Measurements from ENCODE around the gene HECW1. TPM values are rescaled to one million over a fixed set of nuclear protein-coding genes. Genes with fewer than 3 reads are reported as not detected.
A peak's percentile ranks its signal among the peaks of the same experiment; 100 is the strongest.

The HECW1 gene
- polyA plus RNA-seq, 6 donors from 2014 or later, result not detected

DNA sequence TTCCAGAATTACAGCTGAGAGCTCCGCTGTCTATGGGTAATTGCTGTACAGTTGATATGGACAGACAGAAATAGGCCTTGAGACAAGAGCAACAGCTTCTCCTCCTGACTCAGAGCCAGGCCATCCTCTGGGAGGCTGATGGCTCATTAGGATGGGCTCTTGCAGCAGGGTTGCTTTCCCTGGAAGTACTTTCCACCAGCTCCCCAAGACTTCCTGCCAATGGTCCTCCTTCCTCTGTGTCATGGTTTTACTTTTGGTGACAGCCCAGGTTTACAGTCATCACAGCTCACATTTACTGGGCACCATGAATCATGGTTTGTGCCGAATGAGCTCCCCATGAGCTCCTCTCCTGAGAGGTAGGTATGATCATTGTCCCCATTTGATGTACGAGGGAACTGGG, 131.8 kb downstream of the HECW1 start:
- Mint-ChIP-seq H3K9me3 (no peaks in the 10 kb centered on the region), H3K4me1 (no peaks in the 10 kb centered on the region), H3K36me3 (no peaks in the 10 kb centered on the region), H3K27ac (no peak overlapping the region), H3K27me3 (peaks cover 13 to 36% (median 14%) of the 10 kb centered on the region in 3 donors), H3K4me3 (no peak overlapping the region)
- no peak for DNase-seq
- ATAC-seq (ENCODE audit: low read depth in 2 of 2), result no peak

DNA sequence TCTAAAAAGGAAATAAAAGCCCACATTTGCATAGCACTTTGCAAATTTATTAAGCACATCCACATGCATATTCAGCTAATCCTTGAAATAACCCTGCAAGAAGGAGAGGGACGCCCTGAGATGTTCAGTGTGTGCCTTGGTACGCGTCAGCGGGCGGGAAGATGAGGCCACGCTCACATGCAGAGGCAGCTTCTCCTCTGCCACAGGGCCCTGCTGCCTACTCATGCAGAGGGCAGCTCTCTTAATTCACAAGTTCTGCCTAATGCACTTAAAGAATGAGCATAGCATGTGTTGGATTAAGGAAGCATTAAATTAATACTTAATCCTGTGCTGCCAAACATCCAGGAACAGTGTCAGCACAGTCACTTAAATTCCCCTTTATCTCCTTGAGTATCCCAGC, 132.3 kb downstream of the HECW1 start:
- no peak for ATAC-seq (ENCODE audit: low read depth in 2 of 2)
- Mint-ChIP-seq H3K36me3 (no peaks in the 10 kb centered on the region), H3K27ac (no peak overlapping the region), H3K9me3 (no peaks in the 10 kb centered on the region), H3K27me3 (peaks cover 13 to 36% (median 14%) of the 10 kb centered on the region in 3 donors), H3K4me1 (no peaks in the 10 kb centered on the region), H3K4me3 (no peak overlapping the region)
- no peak for DNase-seq

DNA sequence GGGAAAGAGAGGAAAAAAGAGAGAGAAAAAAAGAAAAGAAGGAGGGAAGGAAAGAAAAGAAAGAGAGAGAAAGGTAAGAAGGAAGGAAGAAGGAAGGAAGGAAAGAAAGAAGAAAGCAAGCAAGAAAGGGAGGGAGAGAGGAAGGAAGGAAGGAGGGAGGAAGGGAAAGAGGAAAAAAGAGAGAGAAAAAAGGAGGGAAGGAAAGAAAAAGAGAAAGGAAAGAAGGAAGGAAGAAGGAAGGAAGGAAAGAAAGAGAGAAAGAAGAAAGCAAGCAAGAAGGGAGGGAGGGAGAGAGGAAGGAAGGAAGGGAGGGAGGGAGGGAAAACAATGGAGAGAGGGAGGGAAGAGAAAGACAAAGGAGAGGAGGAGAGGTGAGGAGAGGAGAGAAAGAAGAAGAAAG, 135.3 kb downstream of the HECW1 start:
- Mint-ChIP-seq H3K4me1 (no peaks in the 10 kb centered on the region), H3K27ac (peak overlapping the region in 1 of 6 donors; percentile 44), H3K27me3 (peaks cover 5 to 39% (median 32%) of the 10 kb centered on the region in 3 donors), H3K9me3 (no peaks in the 10 kb centered on the region), H3K36me3 (no peaks in the 10 kb centered on the region), H3K4me3 (no peak overlapping the region)
- ATAC-seq (ENCODE audit: low read depth in 2 of 2) (no peak), DNase-seq (no peak)

DNA sequence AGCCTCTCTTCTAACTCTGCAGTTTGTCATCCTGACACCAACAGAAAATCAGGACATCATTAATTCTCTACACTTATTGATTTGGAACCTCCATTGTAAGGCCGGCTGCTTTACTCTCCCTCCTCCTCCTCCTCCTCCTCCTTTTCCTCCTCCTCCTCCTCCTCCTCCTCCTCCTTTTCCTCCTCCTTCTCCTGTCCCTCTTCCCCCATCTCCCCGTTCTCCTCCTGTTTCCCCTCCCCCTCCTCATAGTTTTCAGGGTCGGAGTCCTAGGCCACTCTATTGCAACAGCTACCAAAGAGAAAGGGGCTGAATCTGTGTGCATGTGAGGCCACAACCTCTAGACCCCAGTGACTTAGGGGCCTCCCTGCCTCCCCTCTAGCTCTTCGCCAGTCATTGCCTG, 136.1 kb downstream of the HECW1 start:
- no peak for ATAC-seq (ENCODE audit: low read depth in 2 of 2)

DNA sequence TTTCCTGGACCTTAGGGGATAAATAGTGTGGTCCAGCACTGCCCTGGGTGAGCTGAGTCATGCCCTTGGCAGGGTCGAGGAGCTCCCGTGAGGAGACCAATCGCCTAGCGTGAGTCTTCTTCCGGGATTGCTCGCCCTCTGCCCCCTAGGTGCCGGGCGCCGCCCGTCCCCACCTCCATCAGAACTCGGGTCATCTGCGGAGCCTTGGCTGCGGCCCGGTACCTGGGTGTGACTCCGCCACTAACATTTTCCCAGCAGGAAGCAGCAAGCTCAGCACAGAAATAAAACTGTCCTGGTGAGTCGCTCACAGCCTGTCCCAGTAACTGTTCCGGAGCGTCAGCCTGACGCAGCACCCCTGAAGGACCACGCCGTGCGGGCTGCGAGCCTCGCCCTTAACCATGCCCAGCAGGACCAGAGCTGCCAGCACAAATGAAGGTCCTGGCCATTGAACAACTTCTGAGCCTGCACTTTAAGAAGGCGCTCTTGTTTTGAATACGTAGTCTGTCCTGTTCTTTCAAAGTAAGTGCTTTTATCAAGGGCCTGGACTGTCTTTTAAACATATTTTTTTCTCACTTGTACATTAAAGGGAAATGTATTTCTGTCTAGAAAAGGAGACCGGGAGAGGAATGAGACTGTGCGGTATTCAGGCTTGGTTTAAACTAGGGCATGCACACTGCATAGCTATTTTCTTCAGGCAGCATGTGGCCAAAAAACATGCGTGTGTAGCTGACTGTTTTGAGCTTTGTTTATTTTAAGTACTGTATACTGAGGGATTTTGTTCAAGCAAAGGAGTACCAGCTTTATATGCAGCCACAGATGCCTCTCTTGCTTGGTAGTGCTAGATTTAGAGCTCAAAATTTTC, 136.7 kb downstream of the HECW1 start:
- no peak overlapping the region for H3K27ac Mint-ChIP-seq
- no peak for ATAC-seq (ENCODE audit: low read depth in 2 of 2)
- DNase-seq, result no peak
- no peak overlapping the region for H3K4me3 Mint-ChIP-seq
- H3K9me3 Mint-ChIP-seq, result no peaks in the 10 kb centered on the region
- no peaks in the 10 kb centered on the region for H3K36me3 Mint-ChIP-seq
- no peaks in the 10 kb centered on the region for H3K4me1 Mint-ChIP-seq
- peaks cover 5 to 35% (median 32%) of the 10 kb centered on the region in 3 donors for H3K27me3 Mint-ChIP-seq

More for the DNA sequence above, 136.1 kb downstream of the HECW1 start:
- H3K4me1 Mint-ChIP-seq, result no peaks in the 10 kb centered on the region
- no peaks in the 10 kb centered on the region for H3K36me3 Mint-ChIP-seq
- H3K27me3 Mint-ChIP-seq, result peaks cover 5 to 35% (median 32%) of the 10 kb centered on the region in 3 donors
- no peak for DNase-seq
- H3K4me3 Mint-ChIP-seq, result no peak overlapping the region
- H3K27ac Mint-ChIP-seq, result peak overlapping the region in 1 of 6 donors; percentile 5
- no peaks in the 10 kb centered on the region for H3K9me3 Mint-ChIP-seq

DNA sequence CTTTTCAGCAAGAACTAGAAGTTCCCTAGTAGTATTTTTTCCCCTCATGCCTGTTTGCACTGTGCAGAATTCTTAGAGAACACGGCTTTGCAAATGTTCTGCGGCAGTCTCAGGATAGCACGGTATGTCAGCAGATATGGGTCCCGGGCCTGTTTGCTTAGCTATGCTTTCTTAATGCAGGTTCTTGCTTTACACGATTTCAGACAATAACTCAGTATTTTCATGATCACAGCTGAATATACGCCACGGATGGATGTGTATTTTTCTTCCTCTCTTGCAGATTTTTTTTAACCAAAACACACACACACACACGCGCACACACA, 137.3 kb downstream of the HECW1 start:
- no peak for DNase-seq
- Mint-ChIP-seq H3K27me3 (peaks cover 5 to 35% (median 32%) of the 10 kb centered on the region in 3 donors), H3K36me3 (no peaks in the 10 kb centered on the region)

DNA sequence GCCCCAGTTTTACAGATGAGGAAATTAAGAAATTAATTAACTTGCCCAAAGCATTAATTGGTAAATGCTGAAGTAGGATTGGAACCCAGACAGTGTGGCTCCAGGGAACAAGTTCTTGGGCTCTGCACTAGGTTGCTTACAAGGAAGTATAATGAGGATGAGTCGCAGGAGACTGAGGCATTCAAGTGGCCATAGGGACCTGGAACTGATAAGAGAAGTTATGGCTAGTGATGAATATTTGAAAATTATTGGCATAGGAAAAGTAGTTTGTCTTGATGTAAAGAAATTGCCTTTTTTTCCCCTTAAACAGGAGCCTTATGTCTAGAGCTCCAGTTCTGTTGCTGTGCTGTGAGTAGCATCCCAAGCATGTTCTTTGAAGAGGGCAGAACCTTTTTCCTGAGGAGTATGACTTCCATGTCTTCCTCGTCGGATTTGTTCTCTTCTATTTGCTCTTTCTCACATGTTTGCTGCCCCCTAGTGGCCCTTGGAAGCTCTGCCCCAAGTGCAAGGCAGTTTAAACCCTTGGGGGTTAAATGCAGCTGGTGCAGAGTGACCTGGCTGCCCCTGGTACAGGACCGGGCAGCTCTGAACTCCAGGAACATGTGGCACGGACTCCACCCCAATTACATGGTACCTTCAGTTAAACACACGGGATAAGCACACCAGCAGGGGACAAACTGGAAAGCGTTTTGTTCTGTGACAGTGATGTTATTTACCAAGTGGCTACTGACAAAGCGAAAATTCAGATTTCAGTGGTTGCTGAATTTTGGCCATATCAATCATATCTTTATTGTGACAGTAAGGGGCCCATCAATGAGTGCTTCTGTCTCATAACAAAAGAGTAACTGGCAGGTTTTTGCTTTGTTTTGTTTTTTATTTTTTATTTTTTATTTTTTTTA, 148.8 kb downstream of the HECW1 start:
- DNase-seq (peak; percentile 32), ATAC-seq (ENCODE audit: low read depth in 2 of 2) (peak; percentile 28 to 46)
- peaks cover 0 to 13% (median 3%) of the 10 kb centered on the region in 3 donors for H3K27me3 Mint-ChIP-seq
- H3K9me3 Mint-ChIP-seq, result no peaks in the 10 kb centered on the region
- no peaks in the 10 kb centered on the region for H3K36me3 Mint-ChIP-seq
- no peak overlapping the region for H3K4me3 Mint-ChIP-seq
- no peaks in the 10 kb centered on the region for H3K4me1 Mint-ChIP-seq
- no peak overlapping the region for H3K27ac Mint-ChIP-seq

More for the DNA sequence above, 137.3 kb downstream of the HECW1 start:
- H3K4me3 Mint-ChIP-seq, result no peak overlapping the region
- no peaks in the 10 kb centered on the region for H3K9me3 Mint-ChIP-seq
- H3K27ac Mint-ChIP-seq, result no peak overlapping the region
- H3K4me1 Mint-ChIP-seq, result no peaks in the 10 kb centered on the region
- ATAC-seq (ENCODE audit: low read depth in 2 of 2), result no peak

DNA sequence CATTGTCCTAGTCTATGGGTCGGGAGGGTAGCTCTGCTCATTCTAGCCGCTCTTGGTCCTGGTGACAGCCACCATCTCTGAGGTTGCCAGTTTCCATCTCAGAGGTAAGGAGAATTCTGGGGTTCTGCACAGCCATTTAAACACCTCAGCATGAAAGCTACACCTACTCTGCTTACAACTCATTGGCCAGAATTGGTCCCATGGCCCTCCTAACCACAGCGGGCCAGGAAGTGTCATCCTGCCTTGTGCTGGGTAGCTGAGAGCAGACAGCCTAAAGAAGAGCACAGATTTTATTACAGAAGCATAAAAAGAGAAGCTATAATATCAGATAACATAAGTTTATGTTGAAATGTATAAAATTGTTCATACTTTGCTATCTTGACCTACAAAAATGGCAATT, 152.7 kb downstream of the HECW1 start:
- Mint-ChIP-seq H3K9me3 (peaks cover 0 to under 1% (median 0%) of the 10 kb centered on the region in 7 donors), H3K27ac (no peak overlapping the region), H3K27me3 (peaks cover 0 to 15% (median 12%) of the 10 kb centered on the region in 3 donors), H3K36me3 (no peaks in the 10 kb centered on the region), H3K4me3 (no peak overlapping the region), H3K4me1 (no peaks in the 10 kb centered on the region)
- ATAC-seq (ENCODE audit: low read depth in 2 of 2), result no peak
- DNase-seq, result no peak

DNA sequence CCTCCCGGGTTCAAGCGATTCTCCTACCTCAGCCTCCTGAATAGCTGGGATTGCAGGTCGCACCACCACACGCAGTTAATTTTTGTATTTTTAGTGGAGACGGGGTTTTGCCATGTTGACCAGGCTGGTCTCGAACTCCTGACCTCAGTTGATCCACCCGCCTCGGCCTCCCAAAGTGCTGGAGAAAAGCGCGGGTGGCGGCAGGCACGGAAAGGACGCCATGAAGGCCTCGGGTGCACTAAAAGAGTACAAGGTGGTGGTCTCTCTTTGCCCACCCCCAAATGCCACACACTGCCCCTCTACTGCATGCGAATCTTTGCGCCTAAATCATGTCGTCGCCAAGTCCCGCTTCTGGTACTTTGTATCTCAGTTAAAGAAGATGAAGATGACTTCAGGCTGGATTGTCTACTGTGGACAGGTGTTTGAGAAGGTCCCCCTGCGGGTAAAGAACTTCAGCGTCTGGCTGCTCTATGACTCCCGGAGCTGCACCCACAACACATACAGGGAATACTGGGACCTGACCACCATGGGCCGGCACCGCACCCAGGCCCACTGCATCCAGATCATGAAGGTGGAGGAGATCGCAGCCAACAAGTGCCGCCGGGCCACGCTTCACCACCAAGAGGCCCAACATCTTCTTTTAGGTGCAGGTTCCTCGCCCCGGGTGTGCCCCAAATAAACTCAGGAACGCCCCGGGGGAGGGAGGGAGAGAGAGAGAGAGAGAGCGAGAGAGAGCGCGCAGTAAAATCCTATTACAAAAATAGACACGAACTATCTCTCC, 161.7 kb downstream of the HECW1 start:
- DNase-seq, result no peak
- no peak overlapping the region for H3K27ac Mint-ChIP-seq
- no peaks in the 10 kb centered on the region for H3K36me3 Mint-ChIP-seq
- H3K27me3 Mint-ChIP-seq, result peaks cover 3 to 32% (median 11%) of the 10 kb centered on the region in 3 donors
- ATAC-seq (ENCODE audit: low read depth in 2 of 2), result no peak
- no peaks in the 10 kb centered on the region for H3K4me1 Mint-ChIP-seq
- no peak overlapping the region for H3K4me3 Mint-ChIP-seq
- peaks cover 2 to 22% (median 19%) of the 10 kb centered on the region in 7 donors for H3K9me3 Mint-ChIP-seq

DNA sequence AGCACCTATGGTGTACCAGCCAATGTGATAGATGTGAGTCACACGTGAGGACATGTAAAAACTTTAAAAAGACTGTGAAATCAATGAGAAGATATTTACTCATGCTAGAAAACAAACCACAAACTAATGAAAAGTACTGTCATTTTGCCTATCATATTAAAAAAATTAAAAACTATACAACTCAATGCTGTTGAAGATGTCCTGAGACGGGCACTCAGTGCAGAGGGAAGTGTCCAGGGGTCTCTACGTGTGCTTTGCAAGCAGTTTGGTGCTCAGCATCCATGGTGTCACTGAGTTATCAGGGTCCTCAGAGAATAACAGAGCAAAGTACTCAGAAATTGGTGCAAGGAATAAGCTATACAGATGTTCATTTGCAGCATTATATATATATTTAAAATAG, 162.3 kb downstream of the HECW1 start:
- Mint-ChIP-seq H3K36me3 (no peaks in the 10 kb centered on the region), H3K4me3 (no peak overlapping the region)
- no peak for DNase-seq

DNA sequence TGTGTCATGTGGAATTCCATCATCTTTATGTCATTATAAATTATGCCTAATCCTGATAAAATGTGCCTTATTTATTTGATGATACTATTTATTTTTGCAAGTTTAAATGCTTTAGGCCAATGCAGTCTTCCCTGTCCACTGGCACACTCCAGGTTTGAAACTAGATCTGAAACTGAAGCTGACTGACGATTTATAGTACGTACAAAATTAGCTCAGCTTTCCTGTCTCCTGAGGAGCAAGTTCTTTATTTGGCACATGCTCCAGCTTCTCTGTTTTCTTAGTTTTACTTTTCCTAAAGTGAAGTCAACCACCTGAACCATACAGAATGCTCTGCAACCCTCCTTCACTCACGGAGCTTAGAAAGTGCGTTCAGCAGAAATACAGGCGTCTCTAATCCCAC, 164.1 kb downstream of the HECW1 start:
- H3K4me3 Mint-ChIP-seq, result no peak overlapping the region
- H3K27me3 Mint-ChIP-seq, result peaks cover 9 to 39% (median 16%) of the 10 kb centered on the region in 3 donors
- no peak for ATAC-seq (ENCODE audit: low read depth in 2 of 2)
- no peaks in the 10 kb centered on the region for H3K36me3 Mint-ChIP-seq
- H3K4me1 Mint-ChIP-seq, result no peaks in the 10 kb centered on the region
- no peak for DNase-seq
- no peak overlapping the region for H3K27ac Mint-ChIP-seq
- peaks cover 0 to 14% (median 13%) of the 10 kb centered on the region in 7 donors for H3K9me3 Mint-ChIP-seq

More for the DNA sequence above, 162.3 kb downstream of the HECW1 start:
- no peak overlapping the region for H3K27ac Mint-ChIP-seq
- no peaks in the 10 kb centered on the region for H3K4me1 Mint-ChIP-seq
- peaks cover 2 to 22% (median 19%) of the 10 kb centered on the region in 7 donors for H3K9me3 Mint-ChIP-seq
- ATAC-seq (ENCODE audit: low read depth in 2 of 2), result no peak
- peaks cover 3 to 32% (median 12%) of the 10 kb centered on the region in 3 donors for H3K27me3 Mint-ChIP-seq

DNA sequence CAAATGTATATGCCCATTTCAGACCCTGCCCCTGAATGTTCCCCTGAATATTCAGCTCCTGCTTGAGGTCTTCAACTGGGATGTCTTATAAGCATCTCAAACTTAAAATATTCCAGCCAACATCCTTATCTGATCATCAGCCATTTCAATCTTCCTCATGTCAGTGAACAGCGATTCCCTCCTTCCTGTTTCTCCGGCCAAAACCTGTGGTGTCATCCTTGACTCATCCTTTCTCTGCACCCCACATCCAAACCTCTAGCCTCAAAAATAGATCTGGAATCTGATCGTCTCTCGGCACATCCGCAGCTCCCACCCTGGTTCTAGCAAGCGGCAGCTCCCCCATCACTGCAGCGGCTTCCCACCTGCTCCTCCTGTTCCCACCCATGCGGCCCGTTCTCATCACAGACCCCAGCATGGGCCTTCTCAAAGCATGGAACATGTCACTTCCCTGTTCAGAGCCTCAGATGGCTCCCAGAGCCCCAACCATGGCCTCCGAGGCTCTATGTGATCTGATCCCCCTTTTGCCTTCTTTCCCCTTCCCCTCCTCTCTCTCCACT, 165.7 kb downstream of the HECW1 start:
- no peak for ATAC-seq (ENCODE audit: low read depth in 2 of 2)
- H3K36me3 Mint-ChIP-seq, result no peaks in the 10 kb centered on the region
- H3K9me3 Mint-ChIP-seq, result peaks cover 0 to 5% (median 0%) of the 10 kb centered on the region in 7 donors
- no peak for DNase-seq
- no peaks in the 10 kb centered on the region for H3K4me1 Mint-ChIP-seq
- no peak overlapping the region for H3K27ac Mint-ChIP-seq
- peaks cover 13 to 39% (median 21%) of the 10 kb centered on the region in 3 donors for H3K27me3 Mint-ChIP-seq
- H3K4me3 Mint-ChIP-seq, result no peak overlapping the region

DNA sequence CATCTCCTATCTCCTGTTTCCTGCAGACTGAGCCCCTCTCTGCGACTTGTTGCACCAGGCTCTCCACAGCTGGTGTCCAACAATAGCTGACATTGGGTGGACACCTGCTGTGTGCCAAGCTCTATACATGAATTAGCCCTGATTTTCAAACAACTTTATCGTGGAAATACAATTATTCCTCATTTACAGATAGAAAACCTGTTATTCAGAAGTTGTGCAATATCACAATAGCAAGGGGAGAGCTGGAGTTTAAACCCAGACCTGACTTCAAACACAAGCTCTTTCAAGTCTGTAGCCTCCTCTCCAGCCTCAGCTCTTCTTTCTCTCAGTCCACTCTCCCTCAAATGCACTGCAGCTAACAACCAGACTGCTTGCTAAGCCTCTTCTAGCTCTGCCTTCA, 168.8 kb downstream of the HECW1 start:
- no peak for ATAC-seq (ENCODE audit: low read depth in 2 of 2)
- Mint-ChIP-seq H3K9me3 (peaks cover 0 to 8% (median 3%) of the 10 kb centered on the region in 7 donors), H3K36me3 (peaks cover 4 to 7% of the 10 kb centered on the region in 2 donors), H3K27ac (no peak overlapping the region), H3K4me3 (no peak overlapping the region), H3K4me1 (no peaks in the 10 kb centered on the region), H3K27me3 (peaks cover 13 to 39% (median 21%) of the 10 kb centered on the region in 3 donors)
- no peak for DNase-seq
